Head of caudate nucleus (tissue), 42 donors: Measurements from ENCODE around the gene UVSSA.
A peak's percentile ranks its signal among the peaks of the same experiment; 100 is the strongest.

Experiments used
- DNase-seq, 42 donors: peaks; one replicate each; pipeline versions ENCODE4 v3.0.0 to v3.0.0-alpha.2; 2020 to 2021; ENCODE audit warnings: mixed read lengths in 7 of 42
- intact Hi-C: fragments of 100-400 bp; cut with DNase I; formaldehyde crosslinking; loops from one replicate; pipeline ENCODE4 v1.15.0; 2022

The UVSSA gene

DNA sequence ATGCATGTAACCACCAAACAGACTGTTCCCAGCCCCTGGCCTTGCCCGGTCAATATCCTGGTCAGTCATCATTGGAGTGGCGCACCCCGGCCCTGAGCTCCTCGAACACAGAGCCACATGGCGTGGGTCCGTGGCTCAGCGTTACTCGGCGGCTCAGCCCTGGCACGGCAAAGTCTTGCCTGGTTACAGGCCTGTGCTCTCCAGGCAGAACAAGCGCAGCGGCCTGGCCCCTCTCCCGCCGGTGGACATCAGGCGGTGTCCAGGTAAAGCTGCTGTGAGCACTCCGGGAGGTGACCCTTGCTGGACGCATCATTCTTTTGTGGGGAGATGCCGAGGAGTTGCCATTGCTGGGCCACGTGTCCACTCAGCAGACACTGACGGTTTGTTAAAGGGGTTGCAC, 6.1 kb upstream of the UVSSA start:
- intact Hi-C loops, result loop anchor here (10.0 kb wide), 2 partner anchors 176 to 216 kb away; no protein-coding TSS in a partner anchor
- no peak for DNase-seq

DNA sequence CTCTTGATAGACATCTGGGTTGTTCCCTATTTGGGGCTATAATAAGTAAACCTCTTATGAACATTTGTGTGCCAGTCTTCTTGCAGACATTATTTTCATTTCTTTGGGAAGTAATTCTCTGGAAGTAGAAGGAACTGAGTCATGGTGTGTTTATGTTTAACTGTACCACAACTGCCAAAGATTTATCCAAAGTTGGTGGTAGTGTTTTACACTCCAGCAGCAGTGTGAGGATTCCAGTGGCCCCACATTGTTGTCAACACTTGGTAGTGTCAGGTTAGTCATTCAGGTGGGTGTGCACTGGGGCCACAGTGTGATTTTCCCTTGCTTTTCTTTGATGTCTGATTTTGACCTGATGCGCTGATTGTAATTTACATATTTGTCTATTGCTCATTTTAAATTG, 5.0 kb upstream of the UVSSA start:
- intact Hi-C loops, result loop anchor here (10.0 kb wide), 2 partner anchors 177 to 217 kb away; no protein-coding TSS in a partner anchor
- DNase-seq, result no peak

DNA sequence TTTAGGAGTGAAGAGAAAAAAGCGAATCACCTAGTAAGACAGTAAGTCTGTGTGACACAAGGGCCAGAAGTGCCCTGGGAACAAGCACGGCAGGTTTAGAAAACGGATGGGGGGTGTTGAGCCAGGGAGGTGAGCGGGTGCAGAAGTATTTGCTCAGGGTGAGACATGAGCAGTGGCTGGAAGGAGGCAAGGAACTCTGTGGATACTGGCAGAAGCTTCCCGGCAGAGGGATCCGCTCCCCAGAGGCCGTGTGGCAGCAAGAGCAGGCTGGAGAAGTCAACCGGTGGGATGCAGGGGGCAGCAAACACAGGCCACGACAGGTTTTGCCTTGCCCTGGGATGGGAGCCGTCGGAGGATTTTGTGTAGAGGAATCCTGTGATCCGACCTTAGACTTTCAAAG, 2.3 kb upstream of the UVSSA start:
- no peak for DNase-seq
- intact Hi-C loops, result loop anchor here (10.0 kb wide), 2 partner anchors 180 to 220 kb away; no protein-coding TSS in a partner anchor

DNA sequence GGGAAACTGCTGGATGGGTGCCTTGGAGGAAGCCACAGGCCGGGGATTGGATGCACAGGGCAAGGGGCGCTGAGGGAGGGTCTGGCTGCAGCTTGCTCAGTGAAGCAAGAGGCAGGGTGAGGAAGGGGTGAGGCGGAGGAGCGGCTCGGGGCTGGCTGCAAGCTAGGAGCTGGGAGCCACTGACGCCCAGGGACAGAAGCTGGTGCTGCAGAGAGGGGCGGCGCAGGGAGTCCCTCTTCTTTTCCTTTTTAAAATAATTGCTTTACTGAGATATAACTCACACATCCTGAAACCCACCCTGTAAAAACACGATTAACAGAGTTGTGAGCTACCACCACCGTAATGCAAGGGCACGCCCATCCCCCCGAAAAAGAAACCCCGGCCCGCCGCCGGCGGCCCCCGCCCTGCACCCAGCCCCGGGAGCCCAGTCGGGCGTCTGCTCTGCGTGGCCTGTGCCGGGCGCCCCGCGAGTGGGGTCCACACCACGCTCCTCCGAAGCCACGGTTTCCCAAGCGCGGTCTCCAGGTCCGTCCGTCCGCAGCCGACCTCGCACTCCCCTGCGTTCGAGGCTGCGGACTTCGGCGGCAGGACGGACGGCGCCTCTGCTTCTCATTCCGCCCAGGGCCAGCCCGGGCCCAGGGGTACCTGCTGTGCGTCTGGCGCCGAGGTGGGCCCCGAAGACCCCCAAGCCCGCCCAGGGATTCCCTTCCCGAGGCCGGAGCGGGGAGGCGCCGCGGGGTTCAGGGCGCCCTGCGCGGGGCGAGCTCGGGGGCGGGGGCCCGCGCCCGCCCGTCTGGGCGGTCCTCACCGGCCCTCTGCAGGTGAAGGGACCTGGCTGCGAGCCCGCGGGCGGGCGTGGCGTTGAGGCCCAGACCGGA, 866 bp upstream of the UVSSA start:
- DNase-seq, result peak in 40 of 42 donors; percentile 21 to 87 (median 52)
- intact Hi-C loops, result loop anchor here (2.0 to 10.0 kb wide), 3 partner anchors 57 to 221 kb away; partner anchors contain the start of gene MAEA

DNA sequence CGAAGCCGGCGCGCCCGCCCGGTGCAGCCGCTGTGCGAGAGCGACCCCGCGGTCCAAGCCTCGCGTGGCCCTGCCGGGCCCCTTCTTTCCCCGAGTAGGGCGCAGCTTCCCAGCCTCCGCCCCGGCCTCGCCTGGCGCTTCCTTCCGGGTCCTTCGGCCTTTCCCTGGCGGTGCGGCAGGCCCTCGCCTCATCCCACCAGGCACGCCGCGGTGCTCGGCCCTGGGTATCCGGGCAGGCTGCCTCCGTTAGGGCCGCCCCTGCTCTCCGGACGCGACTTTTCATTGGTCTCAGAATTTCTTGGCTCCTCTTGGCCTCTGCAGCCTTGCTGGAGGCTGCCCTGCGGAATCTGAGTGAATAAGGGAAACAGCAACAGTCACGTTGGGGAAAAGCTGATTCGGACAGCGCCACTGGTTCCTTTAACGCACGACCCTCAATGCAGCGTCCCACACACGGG, 429 bp downstream of the UVSSA start:
- DNase-seq, result peak in 29 of 42 donors; percentile 14 to 63 (median 37)
- intact Hi-C loops, result loop anchor here (1.0 to 10.0 kb wide), 4 partner anchors 59 to 223 kb away; partner anchors contain the start of gene MAEA

DNA sequence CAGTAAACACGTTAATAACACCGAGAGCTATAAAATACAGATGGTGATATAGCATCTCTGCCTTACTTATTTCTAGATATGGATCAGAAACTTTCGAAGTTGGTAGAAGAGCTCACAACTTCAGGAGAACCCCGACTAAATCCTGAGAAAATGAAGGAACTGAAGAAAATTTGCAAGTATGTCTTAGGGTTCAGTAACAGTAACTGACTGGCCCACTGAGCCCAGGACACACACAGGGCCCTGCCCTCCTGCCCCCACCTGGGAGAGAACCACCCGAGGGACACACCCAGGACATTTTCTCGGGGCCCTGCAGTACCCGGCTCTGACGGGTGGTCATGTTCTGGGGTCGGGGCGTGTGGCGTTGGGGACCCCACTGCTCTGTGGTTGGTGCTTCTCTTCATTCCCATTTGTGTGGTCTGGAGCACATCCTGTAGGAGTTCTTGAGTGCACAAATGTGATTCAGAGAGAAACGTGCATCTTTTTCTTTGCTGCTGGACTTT, 1.1 kb downstream of the UVSSA start:
- DNase-seq, result no peak
- intact Hi-C loops, result loop anchor here (10.0 kb wide), 2 partner anchors 183 to 223 kb away; no protein-coding TSS in a partner anchor

DNA sequence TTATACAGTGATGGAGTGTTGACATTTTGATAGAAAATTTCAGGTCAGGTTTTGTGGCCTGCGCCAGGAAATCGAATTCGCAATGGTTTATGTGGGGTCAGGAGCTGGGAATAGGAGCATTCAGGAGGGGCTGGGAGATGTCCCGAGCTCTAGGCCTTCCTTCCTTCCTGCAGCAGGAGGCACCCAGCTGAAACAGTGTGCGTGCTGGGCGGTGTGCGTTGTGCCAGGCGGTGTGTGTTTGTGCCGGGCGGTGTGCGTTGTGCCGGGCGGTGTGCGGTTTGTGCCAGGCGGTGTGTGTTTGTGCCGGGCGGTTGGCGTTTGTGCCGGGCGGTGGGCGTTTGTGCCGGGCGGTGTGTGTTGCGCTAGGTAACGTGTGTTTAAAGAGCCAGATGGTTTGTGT, 1.7 kb downstream of the UVSSA start:
- intact Hi-C loops, result loop anchor here (10.0 kb wide), 2 partner anchors 184 to 224 kb away; no protein-coding TSS in a partner anchor
- no peak for DNase-seq

DNA sequence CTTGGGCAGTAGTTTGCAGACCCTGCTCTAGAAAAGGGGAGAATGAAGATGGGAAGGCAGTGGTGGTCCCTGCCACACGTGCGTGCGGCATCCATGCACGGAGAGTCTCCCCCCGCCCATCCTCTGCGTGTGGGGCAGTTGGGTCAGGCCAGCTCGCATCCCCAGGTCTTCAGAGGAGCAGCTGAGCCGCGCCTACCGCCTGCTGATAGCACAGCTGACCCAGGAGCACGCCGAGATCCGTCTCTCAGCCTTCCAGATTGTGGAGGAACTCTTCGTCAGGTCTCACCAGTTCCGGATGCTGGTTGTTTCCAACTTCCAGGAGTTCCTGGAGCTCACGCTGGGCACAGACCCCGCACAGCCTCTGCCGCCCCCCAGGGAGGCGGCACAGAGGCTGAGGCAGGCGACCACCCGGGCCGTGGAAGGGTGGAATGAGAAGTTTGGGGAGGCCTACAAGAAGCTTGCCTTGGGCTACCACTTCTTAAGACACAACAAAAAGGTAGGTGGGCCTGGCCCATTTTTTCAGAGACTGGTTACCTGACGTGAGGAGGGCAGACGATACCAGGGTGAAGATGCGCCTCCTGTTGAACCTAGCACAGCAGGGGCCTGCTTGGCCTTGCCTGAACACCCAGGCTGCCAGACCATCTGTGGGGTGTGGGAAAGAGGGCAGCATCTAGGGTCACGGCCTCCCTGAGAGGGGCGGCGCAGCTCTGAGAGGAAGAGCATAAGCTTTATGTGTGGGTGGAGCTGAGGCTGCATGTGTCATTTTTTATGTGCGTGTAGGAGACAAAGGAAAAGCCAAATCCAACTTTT, 2.6 kb downstream of the UVSSA start:
- intact Hi-C loops, result loop anchor here (10.0 kb wide), 3 partner anchors 185 to 375 kb away; partner anchors contain the start of genes TACC3 and TMEM129
- peak in 5 of 42 donors; percentile 13 to 35 (median 24) for DNase-seq

DNA sequence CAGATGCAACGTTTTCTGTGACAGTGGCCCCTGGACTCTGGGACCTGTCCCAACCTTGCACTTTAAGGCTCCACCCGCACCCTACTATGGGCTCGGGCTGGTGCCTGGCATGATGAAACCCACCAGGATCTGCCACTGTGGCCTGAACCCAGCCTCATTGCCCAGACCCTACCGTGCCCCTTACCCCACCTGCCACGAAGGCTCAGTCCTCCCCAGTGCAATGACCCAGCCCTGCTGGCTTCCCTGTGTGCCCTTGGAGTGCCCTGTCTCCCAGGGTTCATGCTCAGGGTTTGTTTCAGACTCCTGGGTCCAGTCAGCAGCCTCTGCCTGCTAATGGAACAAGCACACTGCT, 3.1 kb downstream of the UVSSA start:
- intact Hi-C loops, result loop anchor here (10.0 kb wide), 1 partner anchor 375 kb away; the partner anchor contains the start of genes TACC3 and TMEM129
- DNase-seq, result no peak

DNA sequence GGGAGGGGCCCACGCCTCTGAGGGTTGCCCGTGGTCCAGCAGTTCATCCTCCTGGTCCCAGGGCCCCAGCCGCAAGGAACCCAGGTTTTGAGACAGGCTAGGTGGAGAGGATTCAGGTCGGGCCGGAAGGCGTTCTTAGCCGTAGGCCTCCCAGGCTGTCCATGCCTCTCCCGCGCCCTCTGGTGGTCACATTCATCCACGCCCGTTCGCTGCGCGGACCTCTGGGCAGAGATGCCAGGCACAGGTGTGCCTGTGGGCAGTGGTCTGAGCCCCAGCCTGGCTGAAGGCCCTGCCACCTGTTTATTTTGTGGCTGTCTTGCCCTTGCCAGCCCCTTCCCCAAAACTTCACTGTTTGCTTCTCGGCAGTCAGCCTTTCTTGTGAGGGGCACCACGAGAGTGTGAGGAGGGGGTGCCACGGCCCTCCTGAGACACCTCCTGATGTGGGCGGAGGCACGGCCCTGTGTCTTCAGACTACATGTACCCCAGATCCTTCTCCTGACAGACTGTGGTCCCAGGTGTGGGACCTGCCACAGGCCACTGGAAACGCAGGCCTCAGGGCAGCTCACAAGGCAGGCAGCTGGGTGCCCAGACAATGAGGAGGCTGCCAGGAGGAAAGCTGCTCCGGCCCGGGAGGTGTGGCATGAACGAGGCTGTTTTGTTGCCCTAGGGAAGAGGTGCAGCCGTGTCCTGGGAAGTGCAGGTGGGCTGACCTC, 5.0 kb downstream of the UVSSA start:
- intact Hi-C loops, result loop anchor here (10.0 kb wide), 1 partner anchor 373 kb away; the partner anchor contains the start of genes TACC3 and TMEM129
- peak; percentile 61 to 92 (median 84) for DNase-seq

DNA sequence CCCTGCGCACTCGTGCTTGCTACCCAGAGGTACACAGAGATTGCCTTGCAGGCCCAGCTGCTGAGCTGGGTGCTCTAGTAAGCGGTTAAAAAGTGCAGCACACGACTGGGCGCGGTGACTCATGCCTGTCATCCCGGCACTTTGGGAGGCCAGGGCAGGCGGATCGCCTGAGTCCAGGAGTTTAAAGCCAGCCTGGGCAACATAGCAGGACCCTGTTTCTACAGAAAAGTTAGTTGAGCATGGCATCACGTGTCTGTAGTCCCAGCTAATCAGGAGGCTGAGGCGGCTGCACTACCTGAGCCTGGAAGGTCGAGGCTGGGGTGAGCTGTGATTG, 5.5 kb downstream of the UVSSA start:
- intact Hi-C loops, result loop anchor here (10.0 kb wide), 1 partner anchor 372 kb away; the partner anchor contains the start of genes TACC3 and TMEM129
- no peak for DNase-seq

DNA sequence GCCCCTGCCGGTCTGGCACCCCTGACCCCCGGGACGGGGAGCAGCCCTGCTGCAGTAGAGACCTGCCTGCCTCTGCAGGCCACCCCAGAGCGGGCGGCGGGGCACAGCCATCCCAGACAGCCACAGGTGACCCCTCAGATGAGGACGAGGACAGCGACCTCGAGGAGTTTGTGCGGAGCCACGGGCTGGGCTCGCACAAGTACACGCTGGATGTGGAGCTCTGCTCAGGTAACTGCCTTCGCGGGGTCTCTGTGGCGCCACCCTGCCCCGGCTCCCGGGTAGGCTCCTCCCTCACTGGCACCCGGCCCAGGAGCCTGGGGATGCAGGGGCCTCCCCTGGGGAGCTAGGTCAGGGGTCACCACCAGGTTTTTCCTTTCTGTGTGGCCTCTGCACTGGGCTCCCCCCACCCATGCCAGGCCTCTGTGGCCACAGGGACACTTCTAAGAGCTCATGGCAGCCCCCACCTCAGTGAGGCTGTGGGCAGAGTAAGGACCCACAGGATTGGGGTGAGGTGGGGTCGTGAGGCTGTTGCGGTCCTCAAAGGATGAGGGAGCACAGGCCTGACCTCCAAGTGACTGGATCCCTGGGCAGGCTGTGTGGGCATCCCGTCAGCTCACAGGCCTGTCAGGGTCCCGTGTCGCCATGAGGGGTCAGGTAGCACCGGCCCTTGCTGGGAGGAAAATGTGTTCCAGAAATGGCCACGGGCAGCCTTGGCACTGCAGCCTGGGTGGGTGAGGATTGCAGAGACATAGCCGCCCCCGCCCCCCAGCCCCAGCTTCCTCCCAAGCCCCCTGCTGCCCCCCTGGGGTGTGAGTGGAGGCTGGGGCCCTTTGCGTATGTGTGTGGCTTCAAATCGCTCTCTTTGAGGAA, 6.4 kb downstream of the UVSSA start:
- intact Hi-C loops, result loop anchor here (10.0 kb wide), 1 partner anchor 371 kb away; the partner anchor contains the start of genes TACC3 and TMEM129
- no peak for DNase-seq

DNA sequence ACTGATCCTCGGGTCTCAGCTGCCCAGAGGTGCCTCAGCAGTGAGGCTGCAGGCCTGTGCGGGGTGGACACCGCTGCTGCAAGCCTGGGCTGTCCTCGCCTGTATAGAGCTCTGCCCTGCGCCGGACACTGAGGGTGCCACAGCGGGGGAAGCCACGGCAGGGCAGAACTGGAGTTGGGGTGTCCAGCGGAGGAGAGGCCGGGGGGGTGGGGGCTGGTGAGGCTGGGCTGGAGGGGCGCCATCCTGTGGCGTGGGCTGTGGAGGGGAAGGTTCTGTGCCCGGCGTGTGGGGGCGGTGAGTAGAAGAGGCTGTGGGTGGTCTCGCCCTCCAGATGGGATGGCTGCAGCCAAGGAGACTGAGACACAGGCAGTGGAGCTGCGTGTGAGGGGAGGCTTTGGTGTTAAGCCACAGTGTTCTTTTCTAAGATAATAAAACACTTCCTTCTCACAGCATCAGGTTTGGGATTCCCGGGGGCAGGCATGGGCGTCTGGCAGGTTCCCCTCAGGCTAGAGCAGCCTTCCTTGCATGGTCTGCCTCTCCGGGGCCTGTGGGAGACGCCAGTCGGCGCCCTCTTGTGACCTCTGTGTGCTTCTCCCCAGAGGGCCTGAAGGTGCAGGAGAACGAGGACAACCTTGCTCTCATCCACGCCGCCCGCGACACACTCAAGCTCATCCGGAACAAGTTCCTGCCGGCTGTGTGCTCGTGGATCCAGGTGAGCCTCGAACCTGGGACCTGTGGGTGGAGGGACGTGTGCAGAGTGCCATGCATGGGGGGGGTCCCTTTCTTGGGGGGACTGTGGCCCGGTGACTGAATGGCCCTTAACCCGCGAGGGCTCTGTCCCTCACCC, 7.4 kb downstream of the UVSSA start:
- intact Hi-C loops, result loop anchor here (10.0 kb wide), 1 partner anchor 370 kb away; the partner anchor contains the start of genes TACC3 and TMEM129
- DNase-seq, result no peak

DNA sequence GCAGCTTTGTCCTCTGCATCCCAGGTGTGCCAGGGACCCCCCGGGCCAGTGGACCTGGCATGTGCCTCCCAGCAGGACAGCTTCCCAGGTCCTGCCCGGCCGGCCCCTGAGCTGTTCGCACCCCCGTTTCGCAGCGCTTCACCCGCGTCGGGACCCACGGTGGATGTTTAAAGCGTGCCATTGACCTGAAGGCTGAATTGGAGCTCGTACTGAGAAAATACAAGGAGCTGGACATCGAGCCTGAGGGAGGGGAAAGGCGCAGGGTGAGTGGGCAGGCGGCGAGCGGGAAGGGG, 7.9 kb downstream of the UVSSA start:
- intact Hi-C loops, result loop anchor here (5.0 to 10.0 kb wide), 2 partner anchors 272 to 370 kb away; partner anchors contain the start of genes TACC3 and TMEM129

DNA sequence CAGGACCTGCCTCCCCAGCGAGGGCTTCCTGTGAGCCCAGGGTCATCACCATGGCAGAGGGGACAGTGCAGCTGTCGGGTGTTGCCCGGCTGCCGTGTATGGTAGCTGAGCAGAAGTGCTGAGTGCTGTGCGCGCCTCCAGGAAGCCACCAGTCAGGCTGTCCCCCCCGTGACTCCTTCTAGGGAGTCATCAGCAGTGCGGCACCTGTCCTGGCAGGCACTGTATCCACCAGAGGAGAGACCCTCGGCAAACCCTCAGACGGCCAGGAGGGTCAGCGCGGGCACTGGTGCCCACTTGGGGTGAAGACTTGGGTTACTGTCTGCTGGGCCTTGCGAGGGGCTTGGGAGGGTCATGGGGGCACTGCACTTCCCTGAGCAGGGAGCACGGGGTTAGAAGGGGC, 8.4 kb downstream of the UVSSA start:
- intact Hi-C loops, result loop anchor here (5.0 to 10.0 kb wide), 2 partner anchors 272 to 369 kb away; partner anchors contain the start of genes TACC3 and TMEM129
- DNase-seq, result no peak

More for the DNA sequence above, 7.9 kb downstream of the UVSSA start:
- DNase-seq, result no peak
